HepG2 (cell line): ENCODE results near the gene GADD45B. TPM values are rescaled to one million over a fixed set of nuclear protein-coding genes. Genes with fewer than 3 reads are reported as not detected.
A peak's percentile ranks its signal among the peaks of the same experiment; 100 is the strongest.

Experiments used
- BORCS8-MEF2B ChIP-seq: sonication (generic); formaldehyde crosslinking; IDR thresholded peaks from 2 replicates; pipeline ENCODE4 v1.8.0; 2022; ENCODE audit warnings: mild to moderate bottlenecking, missing genetic modification reagents
- CEBPB ChIP-seq: IDR thresholded peaks from 2 replicates; pipeline ENCODE4 v1.6.1; 2011; ENCODE audit warnings: low read depth, low read length, improper control_type of control experiment, borderline replicate concordance
- DBP ChIP-seq: sonication (generic); formaldehyde crosslinking; IDR thresholded peaks from 2 replicates; pipeline ENCODE4 v1.4.0; 2020; ENCODE audit warnings: missing genetic modification reagents; ENCODE audit errors: not compliant biosample characterization
- EHMT2 ChIP-seq: fragments of 200-600 bp; sonication (generic); IDR thresholded peaks from 2 replicates; pipeline ENCODE4 v1.7.0; 2017; ENCODE audit warnings: antibody characterized with exemption, low read depth, low read length, borderline replicate concordance
- FIP1L1 ChIP-seq: fragments of 200-400 bp; formaldehyde crosslinking; IDR thresholded peaks from 2 replicates; pipeline ENCODE4 v1.6.1; 2018; ENCODE audit warnings: low read depth, mild to moderate bottlenecking, low read length, moderate library complexity, borderline replicate concordance; ENCODE audit not compliant: insufficient read depth
- FOXJ3 ChIP-seq: sonication (generic); formaldehyde crosslinking; IDR thresholded peaks from 2 replicates; pipeline ENCODE4 v1.4.0; 2020; ENCODE audit warnings: missing genetic modification reagents, mild to moderate bottlenecking, borderline replicate concordance
- FOXO1 ChIP-seq: sonication (generic); formaldehyde crosslinking; IDR thresholded peaks from 2 replicates; pipeline ENCODE4 v1.4.0; 2020; ENCODE audit warnings: missing genetic modification reagents
- FOXO4 ChIP-seq: sonication (generic); formaldehyde crosslinking; conservative IDR thresholded peaks from 2 replicates; pipeline ENCODE4 v1.8.1; 2023; ENCODE audit warnings: missing genetic modification reagents
- GATAD1 ChIP-seq: IDR thresholded peaks from 2 replicates; pipeline ENCODE4 v1.6.1; 2016; ENCODE audit warnings: missing genetic modification reagents, missing compliant biosample characterization
- HIC2 ChIP-seq: sonication (generic); formaldehyde crosslinking; IDR thresholded peaks from 2 replicates; pipeline ENCODE4 v1.9.0; 2022; ENCODE audit warnings: low read depth, missing genetic modification reagents
- MXD3 ChIP-seq: IDR thresholded peaks from 2 replicates; pipeline ENCODE4 v1.6.1; 2016; ENCODE audit warnings: mild to moderate bottlenecking, missing biosample characterization, missing genetic modification reagents
- MXD4 ChIP-seq: IDR thresholded peaks from 2 replicates; pipeline ENCODE4 v1.6.1; 2016; ENCODE audit warnings: mild to moderate bottlenecking, missing biosample characterization, missing genetic modification reagents
- SOX5 ChIP-seq: IDR thresholded peaks from 2 replicates; pipeline ENCODE4 v1.6.1; 2016; ENCODE audit warnings: borderline replicate concordance
- XBP1 ChIP-seq: sonication (generic); formaldehyde crosslinking; IDR thresholded peaks from 2 replicates; pipeline ENCODE4 v1.5.0; 2020; ENCODE audit warnings: missing genetic modification reagents
- ZNF44 ChIP-seq: sonication (generic); formaldehyde crosslinking; IDR thresholded peaks from 2 replicates; pipeline ENCODE4 v1.5.1; 2020; ENCODE audit warnings: mild to moderate bottlenecking, missing genetic modification reagents
- ZNF543 ChIP-seq: sonication (generic); formaldehyde crosslinking; IDR thresholded peaks from 2 replicates; pipeline ENCODE4 v1.4.0; 2020; ENCODE audit warnings: mild to moderate bottlenecking, missing genetic modification reagents
- ZNF577 ChIP-seq: sonication (generic); formaldehyde crosslinking; IDR thresholded peaks from 2 replicates; pipeline ENCODE4 v1.4.0; 2020; ENCODE audit warnings: mild to moderate bottlenecking, low read depth, missing genetic modification reagents, borderline replicate concordance
- ZNF780A ChIP-seq: sonication (generic); formaldehyde crosslinking; IDR thresholded peaks from 2 replicates; pipeline ENCODE4 v1.8.0; 2022; ENCODE audit warnings: mild to moderate bottlenecking, missing genetic modification reagents, moderate library complexity
- ZNF83 ChIP-seq: sonication (generic); formaldehyde crosslinking; IDR thresholded peaks from 2 replicates; pipeline ENCODE4 v1.4.0; 2020; ENCODE audit warnings: missing genetic modification reagents, mild to moderate bottlenecking, borderline replicate concordance
- polyA plus RNA-seq, 8 experiments: library from polyadenylated mRNA; depleted of rRNA in 3 of 8; stranded (reverse) in 7 of 8; unstranded in 1 of 8; fragments of >200 nt; fragmentation: Illumina TruSeq in 4 of 8; extraction: Trizol in 4 of 8; gene quantifications; 2 replicates each; pipeline versions ENCODE4 v1.2.1 to v1.2.3, GENCODE V29; 2011 to 2016; ENCODE audit warnings: low read depth in 4 of 8, missing spikeins in 1 of 8, mixed read lengths in 1 of 8; ENCODE audit not compliant: insufficient read depth in 1 of 8
- total RNA-seq, 5 experiments: library from RNA; depleted of rRNA; stranded (reverse); fragments of >200 nt; fragmentation: Illumina TruSeq; extraction: Trizol; gene quantifications; 2 replicates each; pipeline ENCODE4 v1.2.3, GENCODE V29; 2016; ENCODE audit warnings: low read depth in 1 of 5
- TF ChIP-seq, protein P1 (sequence below): sonication (generic); formaldehyde crosslinking; conservative IDR thresholded peaks from 2 replicates; pipeline ENCODE4 v1.4.0; 2020; ENCODE audit warnings: missing genetic modification reagents
- TF ChIP-seq, protein P2 (sequence below): sonication (generic); formaldehyde crosslinking; IDR thresholded peaks from 2 replicates; pipeline ENCODE4 v1.8.1; 2023; ENCODE audit warnings: missing genetic modification reagents, inconsistent platforms, borderline replicate concordance

GADD45B gene
- total and polyA plus RNA-seq, 2 of the 13 experiments (the other 11 are each of a cell fraction or from before 2014, with no cell fraction given), result 4.6 to 34.1 TPM

DNA sequence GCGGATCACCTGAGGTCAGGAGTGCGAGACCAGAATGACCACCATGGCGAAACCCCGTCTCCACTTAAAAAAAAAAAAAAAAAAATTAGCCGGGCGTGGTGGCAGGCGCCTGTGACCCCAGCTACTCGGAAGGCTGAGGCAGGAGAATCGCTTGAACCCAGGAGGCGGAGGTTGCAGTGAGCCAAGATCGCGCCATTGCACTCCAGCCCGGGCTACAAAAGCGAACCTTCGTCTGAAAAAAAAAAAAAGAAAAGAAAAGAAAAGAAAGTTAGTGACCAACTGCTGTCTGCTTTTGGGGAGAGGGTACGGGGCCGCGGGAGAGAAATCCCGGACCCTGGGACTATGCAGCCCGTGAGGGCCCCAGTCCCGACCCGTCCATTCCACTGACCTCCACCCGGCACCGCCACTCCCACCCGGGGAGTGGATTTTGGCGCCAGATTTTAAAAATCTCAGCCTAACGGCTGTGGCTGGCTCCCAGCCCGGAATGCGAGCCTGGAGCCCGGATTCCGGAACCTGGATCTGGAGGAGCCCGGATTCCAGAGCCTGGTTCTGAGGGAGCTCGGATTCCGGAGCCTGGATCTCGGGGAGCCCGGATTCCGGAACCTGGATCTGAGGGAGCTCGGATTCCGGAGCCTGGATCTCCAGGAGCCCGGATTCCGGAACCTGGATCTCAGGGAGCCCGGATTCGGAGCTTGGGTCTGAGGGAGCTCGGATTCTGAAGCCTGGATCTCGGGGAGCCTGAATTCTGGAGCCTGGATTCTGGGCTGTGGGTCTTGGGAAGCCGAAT lies 13.1 kb upstream of the GADD45B start (continued):
- peak; percentile 85; the same call in 1 of the 2 replicates for TF ChIP-seq MXD3 (CRISPR knock-in tag)
- TF ChIP-seq HIC2 (CRISPR knock-in tag), result peak; percentile 61; the same call in 1 of the 2 replicates
- TF ChIP-seq FIP1L1, result peak; percentile 97; the same call in 1 of the 2 replicates
- TF ChIP-seq EHMT2, result no peak
- no peak for TF ChIP-seq XBP1
- peak; percentile 74; the same call in 1 of the 2 replicates for TF ChIP-seq FOXJ3
- 0 out of 2 replicates have a peak, but pooled peaks have one; percentile 48 for TF ChIP-seq ZNF83 (CRISPR knock-in tag)
- TF ChIP-seq BORCS8-MEF2B, result peak; percentile 91
- TF ChIP-seq CEBPB, result no peak
- no peak for TF ChIP-seq ZNF780A (CRISPR knock-in tag)
- no peak for TF ChIP-seq ZNF577 (CRISPR knock-in tag)
- TF ChIP-seq, protein P1, sequence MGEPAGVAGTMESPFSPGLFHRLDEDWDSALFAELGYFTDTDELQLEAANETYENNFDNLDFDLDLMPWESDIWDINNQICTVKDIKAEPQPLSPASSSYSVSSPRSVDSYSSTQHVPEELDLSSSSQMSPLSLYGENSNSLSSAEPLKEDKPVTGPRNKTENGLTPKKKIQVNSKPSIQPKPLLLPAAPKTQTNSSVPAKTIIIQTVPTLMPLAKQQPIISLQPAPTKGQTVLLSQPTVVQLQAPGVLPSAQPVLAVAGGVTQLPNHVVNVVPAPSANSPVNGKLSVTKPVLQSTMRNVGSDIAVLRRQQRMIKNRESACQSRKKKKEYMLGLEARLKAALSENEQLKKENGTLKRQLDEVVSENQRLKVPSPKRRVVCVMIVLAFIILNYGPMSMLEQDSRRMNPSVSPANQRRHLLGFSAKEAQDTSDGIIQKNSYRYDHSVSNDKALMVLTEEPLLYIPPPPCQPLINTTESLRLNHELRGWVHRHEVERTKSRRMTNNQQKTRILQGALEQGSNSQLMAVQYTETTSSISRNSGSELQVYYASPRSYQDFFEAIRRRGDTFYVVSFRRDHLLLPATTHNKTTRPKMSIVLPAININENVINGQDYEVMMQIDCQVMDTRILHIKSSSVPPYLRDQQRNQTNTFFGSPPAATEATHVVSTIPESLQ (CRISPR knock-in tag), result no peak
- TF ChIP-seq, protein P2, sequence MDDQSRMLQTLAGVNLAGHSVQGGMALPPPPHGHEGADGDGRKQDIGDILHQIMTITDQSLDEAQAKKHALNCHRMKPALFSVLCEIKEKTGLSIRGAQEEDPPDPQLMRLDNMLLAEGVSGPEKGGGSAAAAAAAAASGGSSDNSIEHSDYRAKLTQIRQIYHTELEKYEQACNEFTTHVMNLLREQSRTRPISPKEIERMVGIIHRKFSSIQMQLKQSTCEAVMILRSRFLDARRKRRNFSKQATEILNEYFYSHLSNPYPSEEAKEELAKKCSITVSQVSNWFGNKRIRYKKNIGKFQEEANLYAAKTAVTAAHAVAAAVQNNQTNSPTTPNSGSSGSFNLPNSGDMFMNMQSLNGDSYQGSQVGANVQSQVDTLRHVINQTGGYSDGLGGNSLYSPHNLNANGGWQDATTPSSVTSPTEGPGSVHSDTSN (CRISPR knock-in tag), result no peak
- peak; percentile 63 for TF ChIP-seq GATAD1 (CRISPR knock-in tag)
- no peak for TF ChIP-seq DBP (CRISPR knock-in tag)
- TF ChIP-seq MXD4 (CRISPR knock-in tag), result no peak
- 0 out of 2 replicates have a peak, but pooled peaks have one; percentile 48 for TF ChIP-seq FOXO1 (CRISPR knock-in tag)
- peak; percentile 48 for TF ChIP-seq SOX5 (CRISPR knock-in tag)
- TF ChIP-seq ZNF44 (CRISPR knock-in tag), result no peak
- peak; percentile 78 for TF ChIP-seq ZNF543 (CRISPR knock-in tag)
- TF ChIP-seq FOXO4 (CRISPR knock-in tag), result no peak
